Endothelial cell of coronary artery (primary cell): ENCODE results near the gene XRCC2. TPM values are rescaled to one million over a fixed set of nuclear protein-coding genes. Genes with fewer than 3 reads are reported as not detected.

Experiments used
- total RNA-seq: library from RNA; depleted of rRNA; stranded (reverse); fragments of >200 nt; gene quantifications from 2 replicates; pipeline ENCODE4 v1.2.3, GENCODE V29; 2014

Gene XRCC2
- 2.0 and 3.7 TPM in 2 replicates for total RNA-seq

DNA sequence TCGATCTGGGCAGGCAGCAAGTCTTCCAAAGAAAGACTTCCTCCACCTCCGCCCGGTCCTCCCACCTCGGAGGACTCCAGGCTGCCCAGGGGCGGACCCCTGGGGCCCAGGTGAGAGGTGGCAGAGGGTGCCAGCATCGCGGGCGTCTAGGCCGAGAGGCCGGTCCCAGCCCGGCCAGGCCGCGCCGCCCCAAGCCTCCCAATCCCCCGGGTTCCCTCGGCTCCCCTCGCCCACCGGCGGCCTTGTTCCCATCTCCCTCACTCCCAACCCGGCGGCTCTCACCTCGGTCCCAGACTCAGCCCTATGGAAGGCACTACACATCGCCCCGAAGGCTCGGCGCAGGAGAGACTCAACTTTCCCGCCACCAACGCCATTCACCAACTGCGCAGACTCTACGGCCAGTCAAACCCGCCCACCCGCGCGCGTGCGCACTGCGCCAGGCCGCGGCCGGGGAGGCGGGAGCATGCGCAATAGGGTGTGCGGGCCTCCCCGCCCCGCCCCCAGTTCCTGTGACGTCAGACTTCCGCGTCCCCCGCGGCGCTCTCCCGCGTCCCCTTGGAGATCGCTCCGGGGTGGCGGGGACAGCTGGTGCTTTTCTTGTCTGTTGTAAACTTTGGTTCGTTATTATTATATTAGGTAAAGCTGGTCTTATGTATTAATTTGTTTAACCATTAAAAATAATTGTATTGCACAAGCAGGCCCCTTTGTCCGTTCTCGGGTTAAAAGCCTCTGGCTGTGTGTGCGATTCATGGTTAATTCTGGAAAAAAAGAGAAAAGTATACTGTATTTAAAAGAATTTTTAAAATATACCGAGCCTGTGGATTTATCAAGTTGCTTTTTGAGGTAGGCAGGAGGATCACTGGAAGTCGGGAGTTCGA is at the start of gene XRCC2:
Gene XRCC2 (minus strand): TSS at position 383 of the 878 bp plus-strand sequence. CDS start 62 bp downstream, at position 321.

Other genes starting within 250 kb of the XRCC2 start
- 21.6 and 32.3 TPM in 2 replicates for gene KMT2C, start 240.1 kb downstream of the XRCC2 start, total RNA-seq
- gene ACTR3B, start 83.6 kb upstream of the XRCC2 start, total RNA-seq, result 5.0 and 7.7 TPM in 2 replicates